DMS79 (cell line): ENCODE data around the gene EVA1C.
"Not testable (repeated sequence)": the region's sequence is repeated elsewhere in the genome, so short reads cannot be mapped to it uniquely, and the experiment has no call there.

Experiments used
- DNase-seq: peaks from one replicate; lab custom pipeline; 2025; lab: John Stamatoyannopoulos, UW

EVA1C gene

GRCh38 chr21:32390537-32391224 lies 21.8 kb upstream of the EVA1C start:
- DNase-seq, result not testable (repeated sequence)

GRCh38 chr21:32391755-32392154 lies 20.8 kb upstream of the EVA1C start:
- no peak for DNase-seq

DNA sequence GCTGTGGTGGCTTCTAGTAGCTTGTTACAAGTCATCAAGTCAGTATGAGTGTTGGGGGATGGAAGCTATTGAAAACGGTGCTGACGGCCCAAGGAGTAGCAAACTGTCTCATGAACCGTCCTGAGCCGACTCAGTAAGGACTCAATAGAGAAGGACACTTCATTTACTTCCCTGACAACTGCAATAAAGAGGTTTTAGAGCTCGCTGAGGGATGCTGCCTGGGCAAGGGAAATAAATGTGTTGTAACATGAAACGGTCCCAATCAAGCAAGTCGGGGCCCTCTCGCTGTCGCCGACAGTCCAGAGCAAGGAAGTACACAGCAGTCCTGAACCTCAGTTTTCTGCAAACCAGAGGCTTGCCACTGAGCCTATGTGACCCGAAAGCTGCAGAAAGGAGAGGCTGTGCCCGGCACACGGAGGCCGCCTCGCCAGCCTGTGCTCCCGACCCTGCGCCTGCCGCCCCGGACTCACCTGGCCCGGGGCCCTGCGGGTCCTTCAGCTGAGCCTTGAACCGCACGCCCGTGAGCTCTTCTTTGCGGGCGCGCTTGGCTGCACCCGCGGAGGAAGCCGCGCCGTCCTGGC lies 20.1 kb upstream of the EVA1C start:
- no peak for DNase-seq

- peak; percentile 58 for DNase-seq
Measured at GRCh38 chr21:32392880-32393676, 19.4 kb upstream of the EVA1C start, which contains the start of gene URB1. URB1 (minus strand) TSS chr21:32393012; CDS start chr21:32392910, 102 bp downstream.

GRCh38 chr21:32393677-32394001 lies 18.9 kb upstream of the EVA1C start:
- DNase-seq, result no peak

GRCh38 chr21:32403201-32403777 lies 9.2 kb upstream of the EVA1C start:
- DNase-seq, result peak; percentile 20

GRCh38 chr21:32406405-32406804 lies 6.1 kb upstream of the EVA1C start:
- no peak for DNase-seq

DNA sequence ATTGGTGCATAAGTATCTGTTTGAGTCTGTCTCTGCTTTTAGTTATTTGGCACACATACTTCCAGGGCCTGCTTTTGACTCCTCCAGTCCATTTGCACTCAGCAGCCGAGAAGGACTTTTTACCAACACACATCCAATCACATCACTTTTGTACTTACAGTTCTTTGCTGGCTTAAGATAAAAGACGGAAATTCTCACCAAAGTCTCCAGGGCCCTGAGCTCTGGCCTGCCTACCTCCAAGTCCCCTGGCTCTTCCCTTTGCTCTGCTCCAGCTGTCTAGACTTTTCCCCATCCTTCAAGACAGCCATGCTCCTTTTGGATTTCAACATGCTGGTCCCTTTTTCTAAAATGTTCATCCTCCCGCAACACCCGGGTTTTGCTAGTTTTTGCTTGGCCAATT lies 2.2 kb upstream of the EVA1C start:
- no peak for DNase-seq

DNA sequence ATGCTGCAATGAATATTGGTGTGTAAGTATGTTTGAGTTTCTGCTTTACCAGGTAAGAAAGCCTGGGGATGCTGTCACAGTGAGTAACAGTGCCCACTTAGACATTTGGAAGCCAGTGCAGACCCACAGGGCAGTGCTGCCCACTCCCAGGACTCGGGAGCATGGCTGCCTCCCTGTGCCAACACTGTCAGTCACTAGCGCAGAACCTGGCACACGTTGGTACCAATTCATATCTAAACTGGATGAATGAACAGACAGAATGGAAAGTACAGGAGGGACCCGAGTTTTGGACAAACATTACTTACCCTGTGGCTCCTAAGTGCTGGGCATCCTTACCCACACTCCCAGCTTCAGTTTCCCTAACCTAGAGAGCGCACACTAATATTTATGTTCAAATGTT lies 1.6 kb upstream of the EVA1C start:
- DNase-seq, result no peak

DNA sequence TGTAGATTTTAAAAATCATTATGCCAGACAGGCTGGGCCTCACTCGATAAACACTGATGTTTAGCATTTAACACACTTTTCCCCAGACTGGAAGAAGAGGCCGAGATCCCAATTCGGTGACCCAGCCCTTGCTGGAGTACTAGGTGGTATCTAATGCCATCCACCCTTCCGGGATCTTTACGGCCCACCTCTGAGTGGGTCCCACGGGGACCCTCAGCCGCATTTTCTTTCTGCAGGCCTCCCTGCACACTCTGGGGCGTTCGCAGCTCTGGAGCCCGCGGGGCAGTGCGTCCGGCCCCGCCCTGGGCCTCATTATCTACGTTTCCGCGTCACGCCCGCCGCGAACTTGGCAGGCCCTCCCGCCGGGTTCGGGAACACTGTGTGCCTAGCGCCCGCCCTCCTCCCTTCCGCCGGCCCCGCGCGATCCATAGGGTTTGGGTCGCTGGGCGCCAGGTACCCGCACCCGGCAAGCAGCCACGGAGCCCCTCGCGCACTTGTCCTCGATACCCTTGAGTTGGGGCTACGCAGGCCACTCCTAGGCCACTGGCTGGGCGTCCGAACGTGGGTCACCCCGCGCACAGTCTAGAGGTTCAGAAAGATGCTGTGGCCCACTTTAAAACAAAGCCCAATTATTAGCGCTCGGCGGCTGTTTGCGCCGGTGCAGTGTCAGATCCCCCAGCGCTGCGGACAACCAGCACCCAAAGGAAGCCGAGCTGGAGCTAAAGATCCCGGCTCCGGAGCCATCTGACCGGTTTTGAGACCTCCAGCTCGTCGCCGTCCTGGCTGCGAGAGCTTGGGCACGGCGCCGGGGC lies 950 bp upstream of the EVA1C start:
- no peak for DNase-seq

GRCh38 chr21:32413015-32413504 lies 554 bp downstream of the EVA1C start:
- DNase-seq, result no peak

DNA sequence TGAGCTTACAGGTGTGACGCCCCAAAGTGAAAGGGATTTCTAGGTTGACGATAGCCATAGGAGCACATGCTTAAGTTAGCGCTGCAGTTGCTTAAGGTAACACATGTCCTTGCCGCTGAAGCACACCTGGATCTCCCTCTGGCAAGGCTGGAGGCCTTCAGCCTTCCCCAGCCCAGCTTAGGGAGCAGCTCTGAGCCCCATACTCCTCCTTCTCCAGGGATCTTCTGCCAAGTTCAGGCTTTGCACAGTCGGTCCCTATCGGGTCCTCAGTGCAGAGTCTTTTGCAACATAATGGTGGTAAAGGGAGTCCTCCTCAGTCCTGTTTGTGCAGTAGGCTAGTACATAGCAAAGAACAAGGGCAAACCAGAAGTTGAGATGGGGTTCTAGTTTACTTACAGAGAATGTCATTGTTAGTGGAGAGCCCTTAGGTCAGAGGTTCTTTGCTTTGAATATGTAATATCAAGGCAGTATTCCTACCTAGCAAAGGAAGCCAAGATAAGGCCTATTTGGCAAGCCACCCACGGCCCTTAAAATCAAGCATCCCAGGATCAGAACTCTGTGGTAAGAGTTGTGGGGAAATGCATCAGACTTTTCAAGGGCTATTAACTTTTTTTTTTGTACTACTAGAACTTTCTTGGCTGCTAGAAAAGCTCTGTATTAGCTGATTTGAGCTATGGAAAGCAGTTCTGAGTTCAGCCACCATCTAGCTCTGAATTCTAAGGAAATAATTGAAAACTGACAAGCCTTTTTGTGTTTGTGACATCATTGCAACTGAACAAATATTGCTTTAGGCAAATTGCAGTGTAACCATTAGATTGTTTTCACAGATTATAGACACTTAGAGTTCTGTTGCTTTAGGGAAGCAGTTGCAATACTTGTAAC lies 1.4 kb downstream of the EVA1C start:
- DNase-seq, result no peak

- DNase-seq, result no peak
Measured at GRCh38 chr21:32414579-32415358, 2.3 kb downstream of the EVA1C start.

GRCh38 chr21:32415451-32416398 lies 3.2 kb downstream of the EVA1C start:
- DNase-seq, result no peak

DNA sequence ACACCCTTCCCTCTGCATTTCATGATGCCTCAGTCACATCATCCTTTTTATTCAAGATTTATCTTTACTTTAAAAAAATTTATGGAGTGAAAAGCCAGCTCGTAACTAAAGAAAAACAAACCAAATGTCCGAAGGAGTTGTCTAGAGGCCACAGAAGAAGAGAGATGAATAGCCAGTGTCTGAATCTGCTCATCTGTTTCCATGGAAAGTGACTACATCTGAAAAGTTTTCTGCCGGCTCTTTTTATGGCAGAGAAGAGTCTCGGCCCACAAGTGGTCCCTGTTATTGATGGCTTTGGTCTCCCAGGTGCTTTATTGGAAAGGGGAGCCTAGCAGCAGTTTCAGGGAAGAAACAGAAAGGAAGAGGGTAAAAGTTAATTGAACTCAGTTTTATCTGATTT lies 5.6 kb downstream of the EVA1C start:
- DNase-seq, result no peak

DNA sequence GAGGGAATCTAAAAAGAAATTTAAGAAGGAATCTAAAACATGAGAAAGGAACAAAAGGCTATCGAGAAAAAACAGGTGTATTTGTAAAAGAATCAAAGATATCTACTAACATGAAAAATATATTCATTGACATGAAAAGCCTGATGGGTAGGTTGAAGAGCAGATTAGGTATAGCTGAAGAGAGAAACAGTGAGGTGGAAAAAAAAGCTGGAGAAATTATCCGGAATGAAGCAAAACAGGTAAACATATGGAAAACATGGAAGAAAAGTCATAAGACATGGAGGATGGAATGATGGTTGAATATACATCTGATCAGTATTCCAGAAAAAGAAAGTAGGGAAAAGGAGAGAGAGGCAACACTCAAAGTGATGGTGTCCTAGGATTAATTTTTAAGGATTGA lies 9.6 kb downstream of the EVA1C start:
- no peak for DNase-seq

- no peak for DNase-seq
Measured at GRCh38 chr21:32423320-32424190, 11.0 kb downstream of the EVA1C start.

- DNase-seq, result no peak
Measured at GRCh38 chr21:32424191-32424535, 11.7 kb downstream of the EVA1C start.
